HG02938 (cell line): ENCODE measurements around the gene MAL.

Source experiments
- ATAC-seq: cut with Tn5 transposase; IDR thresholded peaks from one replicate; pipeline ENCODE4 v1.9.1; 2021; ENCODE audit warnings: mild to moderate bottlenecking, moderate library complexity; ENCODE audit not compliant: unreplicated experiment

The MAL gene

DNA sequence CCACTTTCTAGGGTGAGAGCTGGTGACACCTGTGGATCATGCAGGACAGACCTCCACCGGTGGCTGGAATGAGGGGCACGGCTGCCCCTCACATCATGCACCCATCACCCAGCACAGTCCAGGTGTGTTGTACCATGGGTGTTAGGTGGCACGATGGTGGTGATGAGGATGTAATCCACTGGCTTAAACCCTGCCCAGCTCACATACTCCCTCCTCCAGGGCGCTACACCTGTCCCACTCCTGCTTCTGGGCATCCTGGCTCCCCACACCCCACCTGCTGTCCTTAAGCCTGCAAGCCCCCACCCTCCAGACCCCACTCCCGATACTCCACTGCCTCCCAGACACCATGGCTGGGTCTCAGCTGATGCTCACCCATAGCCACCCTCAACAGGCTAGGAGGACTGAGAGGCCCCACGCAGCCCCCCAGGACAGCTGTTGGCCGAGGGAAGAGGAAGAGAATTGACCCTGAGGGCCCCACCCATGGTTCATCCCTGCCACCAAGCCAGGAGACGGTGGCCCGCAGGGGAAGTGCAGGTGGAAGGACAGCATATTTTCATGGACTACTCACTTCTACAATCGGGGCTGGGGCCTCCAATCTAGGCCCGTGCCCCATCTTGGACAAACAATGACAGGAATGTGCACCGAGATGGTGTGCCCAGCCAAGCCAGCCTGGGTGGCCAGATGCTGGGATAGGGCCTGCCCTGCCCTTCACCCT is 34.3 kb downstream of the MAL start:
- no peak for ATAC-seq

DNA sequence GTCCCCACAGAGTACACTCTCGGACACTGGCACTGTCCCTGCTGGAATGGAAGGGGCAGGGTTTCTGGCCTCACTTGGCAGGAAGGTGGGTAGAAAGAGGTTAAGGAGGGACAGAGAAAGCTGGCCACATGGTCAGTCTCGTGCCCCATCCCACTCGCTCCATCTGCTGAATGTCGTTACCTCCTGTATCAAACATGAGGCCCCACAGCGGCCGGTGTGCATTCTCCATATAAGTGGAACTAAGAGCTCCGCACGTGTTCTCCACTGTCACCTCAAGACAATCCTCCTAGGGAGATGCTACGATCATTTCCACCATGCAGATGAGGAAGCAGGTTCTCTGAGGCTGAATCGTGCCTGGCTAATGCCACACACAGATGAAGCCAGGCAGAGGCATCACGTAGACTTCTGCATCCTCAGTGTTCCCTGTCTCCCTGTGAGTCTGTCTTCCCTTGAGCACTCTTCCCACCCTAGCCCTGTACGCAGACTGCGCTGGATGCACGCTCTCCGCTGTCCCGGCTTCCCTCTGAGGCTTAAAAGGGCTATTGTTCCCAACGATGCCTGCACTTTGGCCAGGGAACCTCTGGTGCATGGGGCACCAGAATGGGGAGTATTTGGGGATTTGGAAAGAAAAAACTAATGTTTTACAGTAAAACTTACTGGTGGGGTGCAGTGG is 35.1 kb downstream of the MAL start:
- no peak for ATAC-seq

DNA sequence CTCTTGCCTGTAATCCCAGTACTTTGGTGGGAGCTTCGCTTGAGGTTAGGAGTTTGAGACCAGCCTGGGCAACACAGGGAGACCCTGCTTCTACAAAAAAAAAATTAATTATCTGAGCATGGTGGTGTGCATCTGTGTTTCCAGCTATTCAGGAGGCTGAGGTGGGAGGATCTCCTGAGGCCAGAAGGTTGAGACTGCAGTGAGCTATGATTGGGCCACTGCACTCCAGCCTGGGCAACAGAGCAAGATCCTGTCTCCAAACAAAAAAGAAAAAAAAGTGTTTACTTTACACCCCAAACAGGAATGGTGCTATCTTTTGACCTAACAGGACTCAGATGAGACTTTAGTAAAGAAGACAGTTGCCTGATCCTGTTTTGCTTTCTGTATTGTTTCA is 35.6 kb downstream of the MAL start:
- ATAC-seq = no peak

DNA sequence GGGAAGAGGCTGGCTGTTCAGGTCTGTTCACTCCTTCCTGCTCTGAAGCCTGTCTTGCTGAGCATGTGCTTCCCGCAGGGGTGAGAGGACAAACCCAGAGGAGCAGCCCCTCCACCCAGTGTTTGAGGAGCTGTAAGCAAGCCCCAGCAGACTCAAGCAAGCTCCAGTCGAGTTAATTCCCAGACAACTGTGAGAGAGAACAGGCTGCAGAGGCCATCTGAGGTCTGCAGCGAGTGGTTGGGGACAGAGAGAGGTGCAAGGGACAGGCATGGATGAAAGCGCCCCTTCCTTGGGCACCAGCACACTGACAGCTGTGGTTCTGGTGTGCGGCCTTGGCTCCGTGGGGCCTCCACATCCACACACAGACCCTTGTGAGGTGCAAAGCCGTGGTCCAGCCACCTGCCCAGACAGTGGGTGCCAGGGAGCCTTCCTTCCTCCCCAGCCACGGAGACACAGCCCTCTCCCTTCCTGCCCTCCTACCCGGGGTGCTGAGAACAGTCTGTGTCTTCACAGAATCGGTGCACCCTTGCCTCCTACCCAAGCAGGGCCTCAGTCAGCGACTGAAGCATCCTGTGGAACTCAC is 36.2 kb downstream of the MAL start:
- ATAC-seq = no peak

GRCh38 chr2:95062242-95063085 is 37.0 kb downstream of the MAL start:
- no peak for ATAC-seq

- peak; percentile 90 for ATAC-seq
Measured at GRCh38 chr2:95063086-95063958, 37.8 kb downstream of the MAL start.

DNA sequence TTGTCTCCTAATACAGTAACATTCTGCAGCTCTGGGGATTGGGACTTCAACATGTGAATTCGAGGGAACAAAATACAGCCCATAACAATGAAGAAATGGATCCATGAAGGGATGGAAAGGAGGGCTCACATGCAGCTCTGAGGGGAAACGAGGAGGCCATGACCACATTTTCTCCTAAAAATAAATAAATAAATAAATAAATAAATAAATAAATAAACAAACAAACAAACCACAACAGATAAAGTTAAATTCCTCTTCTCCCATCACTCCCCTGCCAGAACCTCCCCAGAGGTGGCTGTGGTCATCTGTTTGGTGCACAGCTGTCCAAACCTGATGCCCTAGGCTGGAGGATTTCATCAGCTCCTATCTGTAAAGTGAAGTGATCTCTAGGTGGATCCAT is 42.7 kb downstream of the MAL start:
- ATAC-seq = no peak

DNA sequence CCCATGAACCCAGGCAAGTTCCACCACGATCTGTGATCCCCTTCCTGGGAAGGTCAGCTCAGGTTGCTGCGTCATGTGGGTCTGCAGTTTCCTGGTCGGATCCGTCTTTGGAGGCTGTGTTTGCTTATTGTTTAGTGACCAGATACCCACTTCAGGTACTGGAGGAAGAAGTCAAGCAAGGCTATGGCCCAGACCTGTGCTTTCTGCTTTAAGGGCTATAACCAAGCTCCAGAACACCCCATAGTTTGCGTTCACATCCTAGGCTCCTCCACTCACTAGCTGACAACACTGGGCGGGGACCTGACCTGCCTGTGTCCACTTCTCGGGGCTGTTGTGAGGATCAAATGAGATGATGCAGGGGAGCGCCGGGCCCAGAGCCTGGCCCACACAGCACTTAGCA is 44.0 kb downstream of the MAL start:
- ATAC-seq = no peak

DNA sequence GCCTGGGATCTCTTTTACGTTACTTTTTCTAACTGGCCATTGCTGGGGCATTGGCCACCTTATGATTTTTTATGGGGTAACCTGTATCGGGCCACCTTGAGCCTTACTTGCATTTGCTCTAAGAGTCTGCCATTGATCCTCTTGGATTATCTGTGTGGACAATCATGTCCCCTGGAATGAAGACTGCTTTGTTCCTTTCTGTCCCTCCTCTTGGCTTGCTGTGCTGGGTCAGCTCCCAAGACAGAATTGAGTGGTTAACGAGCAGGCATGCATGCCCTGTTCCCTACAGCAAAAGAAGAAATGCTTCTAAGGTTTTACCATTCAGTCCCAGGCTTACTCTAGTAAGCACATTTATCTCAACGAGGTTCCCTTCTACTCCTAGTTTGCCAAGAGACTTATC is 46.3 kb downstream of the MAL start:
- no peak for ATAC-seq

- ATAC-seq = no peak
Measured at GRCh38 chr2:95072424-95072823, 46.9 kb downstream of the MAL start.

GRCh38 chr2:95073856-95074662 is 48.6 kb downstream of the MAL start:
- no peak for ATAC-seq

GRCh38 chr2:95074663-95075439 is 49.3 kb downstream of the MAL start:
- no peak for ATAC-seq

GRCh38 chr2:95075440-95076132 is 50.1 kb downstream of the MAL start:
- ATAC-seq = no peak

DNA sequence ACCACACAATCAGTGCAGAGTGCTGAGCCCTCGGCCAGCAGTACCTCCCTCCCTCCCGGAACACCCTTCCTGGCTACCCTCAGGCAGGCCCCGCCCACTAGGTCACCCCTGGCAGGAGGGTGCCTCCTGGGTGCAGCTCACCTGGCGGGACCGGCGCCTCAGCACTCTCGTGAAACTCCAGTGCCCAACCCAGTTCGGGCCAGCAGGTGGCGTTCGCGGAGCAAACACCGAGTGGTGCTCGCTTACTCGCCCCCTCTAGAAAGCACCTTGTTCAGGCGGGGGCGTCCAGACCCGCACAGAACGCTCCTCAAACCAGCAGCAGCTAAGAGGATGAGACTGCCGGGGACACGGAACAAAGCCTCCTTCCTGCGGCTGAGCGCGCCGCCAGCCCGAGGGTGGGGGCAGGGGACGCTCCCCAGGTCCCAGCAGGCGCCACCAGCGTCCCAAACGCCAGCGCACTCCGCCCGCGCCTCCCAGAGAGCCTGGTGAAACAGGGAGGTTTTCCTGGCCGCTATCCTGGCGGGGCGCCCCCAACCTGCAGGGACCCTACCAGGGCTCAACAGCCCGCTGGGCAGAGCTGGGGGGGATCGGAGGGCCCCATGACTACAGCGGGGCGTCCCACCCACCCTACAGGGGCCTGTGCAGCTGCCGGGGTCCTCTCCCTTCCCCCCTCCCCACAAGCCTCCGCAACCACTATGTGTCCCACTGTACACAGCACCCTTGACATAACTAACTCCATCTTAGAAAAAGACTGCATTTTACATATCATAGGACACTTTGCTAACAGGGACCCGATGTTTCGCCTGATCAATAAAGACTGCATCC is 51.4 kb downstream of the MAL start:
- peak; percentile 77 for ATAC-seq

DNA sequence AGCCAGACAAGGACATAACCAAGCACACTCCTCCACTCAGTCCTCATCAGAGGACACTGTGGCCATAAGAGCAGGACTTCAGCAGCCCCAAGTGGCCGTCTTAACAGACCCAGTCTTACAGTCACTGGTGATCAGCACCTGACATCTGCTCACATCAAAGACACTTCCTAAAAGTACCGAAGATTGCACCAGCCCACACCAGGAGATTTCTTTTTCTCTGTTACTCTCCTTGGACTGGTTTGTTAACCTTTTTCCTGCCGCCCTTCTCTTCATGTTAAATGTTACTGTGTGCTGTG is 52.0 kb downstream of the MAL start:
- no peak for ATAC-seq

- ATAC-seq = no peak
Measured at GRCh38 chr2:95077861-95078603, 52.5 kb downstream of the MAL start.

- ATAC-seq = no peak
Measured at GRCh38 chr2:95079199-95079683, 53.7 kb downstream of the MAL start.
